Measurements from ENCODE around the gene TRABD2A.
A peak's percentile ranks its signal among the peaks of the same experiment; 100 is the strongest.

TRABD2A gene

GRCh38 chr2:84782717-84783442, 98.0 kb downstream of the TRABD2A start:
- H3K4me3 ChIP-seq (replicated peaks; ENCODE audit: insufficient read depth, low read length): no peak overlapping the region
- no peak for DNase-seq (ENCODE audit: low read depth in 1 of 2, low spot score in 1 of 2)
- TF ChIP-seq CTCF (IDR thresholded peaks at IDR 0.05; ENCODE audit: insufficient read depth, low read length) (no peak), GABPA (IDR thresholded peaks at IDR 0.05; ENCODE audit: low read depth) (no peak), POLR2AphosphoS5 (IDR thresholded peaks at IDR 0.05; ENCODE audit: low read depth) (no peak), REST (IDR thresholded peaks at IDR 0.05; ENCODE audit: insufficient replicate concordance, low read depth) (no peak), SPI1 (IDR thresholded peaks at IDR 0.05; ENCODE audit: borderline replicate concordance, low read depth) (no peak)
- no peak overlapping the region for H3K27ac ChIP-seq (replicated peaks)
- no peaks in the 10 kb centered on the region for H3K27me3 ChIP-seq (ENCODE audit: insufficient read depth, poor library complexity, severe bottlenecking)

GRCh38 chr2:84781942-84782716, 98.8 kb downstream of the TRABD2A start:
- Histone ChIP-seq H3K4me3 (replicated peaks; ENCODE audit: insufficient read depth, low read length) (no peak overlapping the region), H3K27me3 (ENCODE audit: insufficient read depth, poor library complexity, severe bottlenecking) (no peaks in the 10 kb centered on the region), H3K27ac (replicated peaks) (no peak overlapping the region)
- no peak for DNase-seq (ENCODE audit: low read depth in 1 of 2, low spot score in 1 of 2)
- no peak for TF ChIP-seq CTCF (IDR thresholded peaks at IDR 0.05; ENCODE audit: insufficient read depth, low read length)
- TF ChIP-seq POLR2AphosphoS5 (IDR thresholded peaks at IDR 0.05; ENCODE audit: low read depth): no peak
- no peak for TF ChIP-seq GABPA (IDR thresholded peaks at IDR 0.05; ENCODE audit: low read depth)
- TF ChIP-seq REST (IDR thresholded peaks at IDR 0.05; ENCODE audit: insufficient replicate concordance, low read depth): no peak
- TF ChIP-seq SPI1 (IDR thresholded peaks at IDR 0.05; ENCODE audit: borderline replicate concordance, low read depth): peak; percentile 53

GRCh38 chr2:84779781-84780180, 101.1 kb downstream of the TRABD2A start:
- TF ChIP-seq POLR2AphosphoS5 (IDR thresholded peaks at IDR 0.05; ENCODE audit: low read depth): no peak
- no peak for TF ChIP-seq SPI1 (IDR thresholded peaks at IDR 0.05; ENCODE audit: borderline replicate concordance, low read depth)
- no peak for TF ChIP-seq GABPA (IDR thresholded peaks at IDR 0.05; ENCODE audit: low read depth)
- TF ChIP-seq CTCF (IDR thresholded peaks at IDR 0.05; ENCODE audit: insufficient read depth, low read length): no peak
- H3K27ac ChIP-seq (replicated peaks): no peak overlapping the region
- DNase-seq (ENCODE audit: low read depth in 1 of 2, low spot score in 1 of 2): no peak
- H3K27me3 ChIP-seq (ENCODE audit: insufficient read depth, poor library complexity, severe bottlenecking): no peaks in the 10 kb centered on the region
- H3K4me3 ChIP-seq (replicated peaks; ENCODE audit: insufficient read depth, low read length): no peak overlapping the region
